Upper lobe of left lung (tissue), 6 donors: ENCODE measurements around the gene ITIH2. TPM values are rescaled to one million over a fixed set of nuclear protein-coding genes. Genes with fewer than 3 reads are reported as not detected.
A peak's percentile ranks its signal among the peaks of the same experiment; 100 is the strongest.

ENCODE experiments used
- ATAC-seq, 2 donors: fragments of 200-7000 bp; cut with Tn5 transposase; one replicate each; pipeline ENCODE4 v1.9.1; 2022; ENCODE audit warnings: mild to moderate bottlenecking in 2 of 2, moderate library complexity in 2 of 2; ENCODE audit not compliant: low FRiP score in 2 of 2
- DNase-seq, 2 donors: peaks; one replicate each; pipeline ENCODE4 v3.0.0-alpha.2; 2019 to 2020
- H3K27ac ChIP-seq, 4 donors: fragments of 200-600 bp; sonication (generic); one replicate each; pipeline ENCODE4 v1.5.1; 2016 to 2019
- H3K27me3 ChIP-seq, 4 donors: fragments of 200-600 bp; sonication (generic); one replicate each; pipeline ENCODE4 v1.5.1; 2017 to 2019
- H3K36me3 ChIP-seq, 4 donors: fragments of 200-600 bp; sonication (generic); one replicate each; pipeline ENCODE4 v1.5.1; 2016 to 2019
- H3K4me1 ChIP-seq, 4 donors: fragments of 200-600 bp; sonication (generic); one replicate each; pipeline ENCODE4 v1.5.1; 2018 to 2019
- H3K4me3 ChIP-seq, 4 donors: fragments of 200-600 bp; sonication (generic); one replicate each; pipeline ENCODE4 v1.5.1; 2017 to 2019; ENCODE audit warnings: mild to moderate bottlenecking in 2 of 4, moderate library complexity in 1 of 4
- H3K9me3 ChIP-seq, 4 donors: fragments of 200-600 bp; sonication (generic); one replicate each; pipeline ENCODE4 v1.5.1; 2018 to 2019
- CTCF ChIP-seq, 6 experiments: fragments of 450-650 bp in 4 of 6; fragments of 200-600 bp in 2 of 6; sonication (generic) in 2 of 6; IDR thresholded peaks; one replicate each; pipeline ENCODE4 v1.5.1; 2016 to 2019; ENCODE audit warnings: antibody characterized with exemption in 6 of 6
- EP300 ChIP-seq, 4 donors: sonication (generic); formaldehyde crosslinking; IDR thresholded peaks; one replicate each; pipeline ENCODE4 v1.5.1; 2017; ENCODE audit warnings: antibody characterized with exemption in 4 of 4, control low read depth in 2 of 4
- POLR2A ChIP-seq, 4 donors: fragments of 450-650 bp; IDR thresholded peaks; one replicate each; pipeline ENCODE4 v1.5.1; 2016 to 2017; ENCODE audit warnings: antibody characterized with exemption in 4 of 4, mild to moderate bottlenecking in 2 of 4
- POLR2AphosphoS5 ChIP-seq, 2 donors: sonication (generic); formaldehyde crosslinking; IDR thresholded peaks; one replicate each; pipeline ENCODE4 v1.5.1; 2017; ENCODE audit warnings: antibody characterized with exemption in 2 of 2
- WGBS, 2 donors: methylation state at CpG; one replicate each; pipeline ENCODE4 v1.1.5; 2017 to 2018; 5-methylcytosine and 5-hydroxymethylcytosine counted together
- total RNA-seq, 6 donors: library from RNA; depleted of rRNA in 4 of 6; stranded (reverse); fragments of >200 nt in 4 of 6; gene quantifications; one replicate each; pipeline versions ENCODE4 v1.1.0 to v1.2.1, GENCODE V29; 2016 to 2021
- donor health status: DM: no; HTN: no; CAD: no; lungs with moderate emphysema.
- donor health status: DM: no; HTN: yes; CAD: no; lungs with severe emphysema.

ITIH2 gene
- total RNA-seq, 6 donors from 2014 or later = 0.61 to 1.5 (median 0.61) TPM; not detected in 3

GRCh38 chr10:7664707-7665106 is 38.4 kb upstream of the ITIH2 start:
- ATAC-seq (no peak), DNase-seq (no peak)
- H3K27me3 ChIP-seq = peaks cover 0 to 8% (median 2%) of the 10 kb centered on the region in 4 donors
- no peak overlapping the region for H3K27ac ChIP-seq
- H3K36me3 ChIP-seq = no peaks in the 10 kb centered on the region
- peaks cover 0 to 23% (median 8%) of the 10 kb centered on the region in 4 donors for H3K4me1 ChIP-seq
- H3K9me3 ChIP-seq = no peaks in the 10 kb centered on the region
- no peak overlapping the region for H3K4me3 ChIP-seq
- no peak for TF ChIP-seq CTCF (IDR thresholded peaks at IDR 0.05)
- TF ChIP-seq POLR2AphosphoS5 (IDR thresholded peaks at IDR 0.05) = no peak
- TF ChIP-seq EP300 (IDR thresholded peaks at IDR 0.05) = no peak
- no peak for TF ChIP-seq POLR2A (IDR thresholded peaks at IDR 0.05)
- 58 to 62% methylated on average over 2 of the region's 2 CpGs for WGBS, 2 donors

DNA sequence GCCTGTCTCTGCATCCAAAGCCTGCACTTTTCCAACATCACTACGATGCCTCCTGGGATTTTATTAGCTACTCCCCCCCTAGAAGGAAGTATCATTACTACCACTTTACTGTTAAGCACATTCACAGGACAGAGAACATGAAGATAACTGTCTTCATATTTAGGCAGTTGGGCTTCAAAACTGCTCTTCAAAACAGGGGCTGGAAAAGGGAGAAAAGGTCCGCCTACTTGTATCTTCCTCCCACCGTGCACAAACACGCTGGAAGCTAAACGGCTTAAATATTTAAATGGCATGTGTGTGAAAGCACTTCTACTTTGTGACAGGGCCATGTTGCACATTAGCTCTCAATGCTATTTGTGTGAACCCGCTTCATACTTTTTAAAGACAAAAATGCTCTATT is 37.3 kb upstream of the ITIH2 start:
- no peaks in the 10 kb centered on the region for H3K9me3 ChIP-seq
- H3K27ac ChIP-seq = no peak overlapping the region
- ATAC-seq (peak in 1 of 2 donors; percentile 3), DNase-seq (no peak)
- H3K36me3 ChIP-seq = no peaks in the 10 kb centered on the region
- TF ChIP-seq POLR2AphosphoS5 (IDR thresholded peaks at IDR 0.05) (no peak), POLR2A (IDR thresholded peaks at IDR 0.05) (no peak), EP300 (IDR thresholded peaks at IDR 0.05) (no peak), CTCF (IDR thresholded peaks at IDR 0.05) (no peak)
- H3K27me3 ChIP-seq = peaks cover 0 to 8% (median 2%) of the 10 kb centered on the region in 4 donors
- peak overlapping the region in 3 of 4 donors; percentile 62 to 83 (median 70) for H3K4me3 ChIP-seq
- 9 to 15% methylated on average over 6 of the region's 6 CpGs for WGBS, 2 donors
- peaks cover 0 to 23% (median 8%) of the 10 kb centered on the region in 4 donors for H3K4me1 ChIP-seq

DNA sequence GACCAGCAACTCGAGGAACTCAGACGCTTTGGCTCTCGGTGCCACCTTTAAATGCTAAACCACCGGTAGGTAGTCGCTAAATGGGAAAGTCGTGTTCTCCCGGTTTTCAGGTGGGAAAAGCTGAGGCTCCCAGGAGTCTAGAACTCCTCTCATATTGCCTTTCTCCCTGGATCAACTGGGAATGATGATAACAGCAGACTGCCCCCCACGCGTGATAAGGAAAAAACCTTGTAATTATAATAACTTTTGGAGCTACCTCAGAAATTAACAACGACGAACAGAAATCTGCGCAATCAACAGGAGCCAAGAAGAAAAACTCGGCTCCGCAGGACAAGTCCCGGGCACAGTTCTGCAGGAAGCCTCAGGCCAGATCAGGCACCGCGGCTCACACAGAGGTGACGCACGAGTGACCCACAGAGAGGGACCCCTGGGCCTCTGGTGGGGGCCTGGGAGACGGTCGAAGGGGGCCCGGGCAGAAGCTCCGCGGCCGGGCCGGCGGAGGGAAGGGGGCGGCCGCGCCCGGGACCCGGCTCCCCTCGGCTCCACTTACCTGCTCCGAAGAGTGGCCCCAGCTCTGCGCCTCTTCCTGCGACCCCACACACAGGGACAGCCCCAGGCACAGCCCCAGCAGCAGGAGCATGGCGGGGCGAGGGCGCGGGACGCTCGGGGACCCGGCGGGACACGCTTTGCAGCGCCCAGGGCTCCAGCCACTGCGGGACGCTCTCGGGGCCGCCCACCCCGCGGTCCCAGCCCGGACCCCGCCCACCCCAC is 36.7 kb upstream of the ITIH2 start, which contains the start of gene ITIH5:
Gene ITIH5, minus strand, starts transcription at position 714 of the 771 bp plus-strand sequence. Its CDS starts 74 bp downstream, at position 640.
- Histone ChIP-seq H3K27ac (peak within 1 kb of the TSS in 1 of 4 donors; percentile 59), H3K27me3 (peaks cover 0 to 8% (median 2%) of the 10 kb centered on the region in 4 donors), H3K36me3 (no peaks in the 10 kb centered on the region), H3K4me1 (peaks cover 0 to 23% (median 8%) of the 10 kb centered on the region in 4 donors), H3K4me3 (peak within 1 kb of the TSS; percentile 62 to 83 (median 70)), H3K9me3 (no peaks in the 10 kb centered on the region)
- no peak for TF ChIP-seq POLR2AphosphoS5 (IDR thresholded peaks at IDR 0.05)
- TF ChIP-seq EP300 (IDR thresholded peaks at IDR 0.05) = no peak
- no peak for TF ChIP-seq POLR2A (IDR thresholded peaks at IDR 0.05)
- no peak for TF ChIP-seq CTCF (IDR thresholded peaks at IDR 0.05)
- DNase-seq (peak in 1 of 2 donors; percentile 86), ATAC-seq (peak in 1 of 2 donors; percentile 58)
- 1% methylated on average over 23 to 29 of the region's 54 CpGs for WGBS, 2 donors

DNA sequence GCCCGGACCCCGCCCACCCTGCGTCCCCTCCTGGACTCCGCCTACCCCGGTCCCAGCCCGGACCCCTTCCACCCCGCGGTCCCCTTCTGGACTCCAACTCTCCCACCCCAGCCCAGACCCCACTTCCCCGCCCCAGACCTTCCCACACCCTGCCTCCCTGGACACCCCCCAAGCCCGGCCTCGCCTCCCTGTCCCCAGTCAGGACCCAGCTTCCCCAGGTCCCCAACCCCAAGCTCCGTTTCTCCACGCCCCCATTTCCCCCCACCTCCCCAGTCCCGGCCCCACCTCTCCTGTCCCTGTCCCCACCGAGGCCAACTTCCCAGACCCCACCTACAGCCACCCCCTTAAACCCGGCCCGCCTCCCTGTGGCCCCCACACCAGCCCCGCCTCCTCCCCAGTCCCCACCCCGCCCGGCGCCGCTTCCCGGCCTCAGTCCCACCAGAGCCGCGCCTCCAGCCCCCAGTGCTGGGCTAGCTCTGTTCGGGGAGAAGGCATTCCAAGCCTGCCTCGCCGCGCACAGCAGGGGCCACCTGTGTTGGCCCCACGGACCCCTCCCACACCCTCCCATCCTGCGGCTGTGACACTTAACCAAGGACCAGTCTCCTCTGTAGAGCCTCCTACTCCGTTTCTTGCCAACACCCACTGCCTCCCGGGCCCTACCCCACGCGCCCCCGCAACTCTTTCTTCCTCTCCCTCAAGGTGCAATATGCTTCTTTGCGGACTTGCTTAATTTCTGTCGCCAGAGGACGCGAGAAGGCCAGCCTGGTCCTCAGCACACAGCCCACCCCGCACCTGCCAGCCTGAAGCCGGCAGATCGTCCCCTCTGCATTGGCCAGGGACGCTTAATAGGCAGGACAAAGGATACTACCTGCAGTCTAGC is 35.6 kb upstream of the ITIH2 start:
- 2 to 8% methylated on average over 18 to 21 of the region's 44 CpGs for WGBS, 2 donors
- TF ChIP-seq POLR2AphosphoS5 (IDR thresholded peaks at IDR 0.05) = no peak
- TF ChIP-seq EP300 (IDR thresholded peaks at IDR 0.05) = no peak
- TF ChIP-seq POLR2A (IDR thresholded peaks at IDR 0.05) = no peak
- no peak for TF ChIP-seq CTCF (IDR thresholded peaks at IDR 0.05)
- Histone ChIP-seq H3K4me1 (peaks cover 0 to 23% (median 8%) of the 10 kb centered on the region in 4 donors), H3K9me3 (no peaks in the 10 kb centered on the region), H3K27ac (peak overlapping the region in 1 of 4 donors; percentile 44), H3K4me3 (peak overlapping the region in 3 of 4 donors; percentile 62 to 83 (median 70)), H3K36me3 (no peaks in the 10 kb centered on the region), H3K27me3 (peaks cover 0 to 8% (median 2%) of the 10 kb centered on the region in 4 donors)
- ATAC-seq (peak; percentile 48 to 66), DNase-seq (peak in 1 of 2 donors; percentile 61)
